WTC11 (cell line): Measurements from ENCODE around the gene PCDHA1. TPM values are rescaled to one million over a fixed set of nuclear protein-coding genes. Genes with fewer than 3 reads are reported as not detected.
"Not testable (repeated sequence)": the region's sequence is repeated elsewhere in the genome, so short reads cannot be mapped to it uniquely, and the experiment has no call there.

ENCODE experiments used
- ATAC-seq: fragments of 200-7000 bp; cut with Tn5 transposase; 2 replicates; pipeline ENCODE4 v1.10.0; 2021; ENCODE audit warnings: mild to moderate bottlenecking, moderate library complexity
- CTCF ChIA-PET: fragments of 300-600 bp; sonication (Branson Sonifier 250); formaldehyde crosslinking; loops from one replicate; lab custom pipeline; 2021; ENCODE audit warnings: antibody characterized with exemption; lab: Charles Lee
- POLR2A ChIA-PET: fragments of 350-600 bp; sonication (Branson Sonifier 250); formaldehyde crosslinking; loops from one replicate; lab custom pipeline; 2021; ENCODE audit warnings: antibody characterized with exemption; lab: Charles Lee
- DNase-seq: peaks from one replicate; pipeline ENCODE4 v3.0.0; 2021; ENCODE audit warnings: low spot score
- H3K27ac Mint-ChIP-seq: 2 replicates; pipeline ENCODE4 v1.8.0; 2021; ENCODE audit warnings: mixed read lengths
- H3K27me3 Mint-ChIP-seq: 2 replicates; pipeline ENCODE4 v1.8.0; 2021; ENCODE audit warnings: low read depth, mild to moderate bottlenecking, moderate library complexity, mixed read lengths
- H3K36me3 Mint-ChIP-seq: 2 replicates; pipeline ENCODE4 v1.8.0; 2021; ENCODE audit warnings: mixed read lengths
- H3K4me1 Mint-ChIP-seq: 2 replicates; pipeline ENCODE4 v1.8.0; 2022; ENCODE audit warnings: mixed read lengths
- H3K4me3 Mint-ChIP-seq: 2 replicates; pipeline ENCODE4 v1.8.0; 2021; ENCODE audit warnings: mild to moderate bottlenecking, moderate library complexity, mixed read lengths
- H3K9me3 Mint-ChIP-seq: 2 replicates; pipeline ENCODE4 v1.8.0; 2021; ENCODE audit warnings: mixed read lengths
- CTCF ChIP-seq: fragments of 200-600 bp; IDR thresholded peaks from 2 replicates; pipeline ENCODE4 v1.8.0; 2022; ENCODE audit warnings: antibody characterized with exemption
- GRHL2 ChIP-seq: fragments of 250-450 bp; sonication (Bioruptor Pico); IDR thresholded peaks from 2 replicates; pipeline ENCODE4 v1.8.0; 2022; ENCODE audit warnings: mild to moderate bottlenecking, moderate library complexity; ENCODE audit not compliant: insufficient replicate concordance, severe bottlenecking
- HMGXB4 ChIP-seq: sonication (generic); formaldehyde crosslinking; IDR thresholded peaks from 2 replicates; pipeline ENCODE4 v1.8.1; 2023; ENCODE audit warnings: mild to moderate bottlenecking, moderate library complexity, missing genetic modification reagents
- NFYB ChIP-seq: sonication (generic); formaldehyde crosslinking; conservative IDR thresholded peaks from 2 replicates; pipeline ENCODE4 v1.8.0; 2022; ENCODE audit warnings: low read depth, missing genetic modification reagents
- NR2C2 ChIP-seq: sonication (generic); formaldehyde crosslinking; IDR thresholded peaks from 2 replicates; pipeline ENCODE4 v1.8.0; 2022; ENCODE audit warnings: mild to moderate bottlenecking, missing genetic modification reagents
- OVOL2 ChIP-seq: fragments of 250-450 bp; sonication (Bioruptor Pico); IDR thresholded peaks from 2 replicates; pipeline ENCODE4 v1.9.0; 2021; ENCODE audit warnings: mild to moderate bottlenecking, borderline replicate concordance
- PRDM15 ChIP-seq: sonication (generic); formaldehyde crosslinking; IDR thresholded peaks from 2 replicates; pipeline ENCODE4 v1.8.0; 2022; ENCODE audit warnings: missing genetic modification reagents
- PREB ChIP-seq: sonication (generic); formaldehyde crosslinking; IDR thresholded peaks from 2 replicates; pipeline ENCODE4 v1.8.1; 2022; ENCODE audit warnings: mild to moderate bottlenecking, missing genetic modification reagents, moderate library complexity, borderline replicate concordance
- TEAD1 ChIP-seq: sonication (generic); formaldehyde crosslinking; IDR thresholded peaks from 2 replicates; pipeline ENCODE4 v1.8.0; 2022; ENCODE audit warnings: mild to moderate bottlenecking, missing genetic modification reagents
- USF2 ChIP-seq: sonication (generic); formaldehyde crosslinking; IDR thresholded peaks from 2 replicates; pipeline ENCODE4 v1.8.1; 2023; ENCODE audit warnings: mild to moderate bottlenecking, missing genetic modification reagents, moderate library complexity
- ZNF219 ChIP-seq: sonication (generic); formaldehyde crosslinking; IDR thresholded peaks from 2 replicates; pipeline ENCODE4 v1.8.0; 2023; ENCODE audit warnings: missing genetic modification reagents, mild to moderate bottlenecking, borderline replicate concordance
- ZNF423 ChIP-seq: fragments of 250-450 bp; sonication (Bioruptor Pico); IDR thresholded peaks from 2 replicates; pipeline ENCODE4 v2.1.2; 2022; ENCODE audit warnings: mild to moderate bottlenecking, moderate library complexity
- ZNF512 ChIP-seq: sonication (generic); formaldehyde crosslinking; IDR thresholded peaks from 2 replicates; pipeline ENCODE4 v1.8.1; 2022; ENCODE audit warnings: missing genetic modification reagents, borderline replicate concordance
- total RNA-seq: library from RNA; stranded (reverse); gene quantifications from 3 replicates; pipeline ENCODE4 v1.2.3, GENCODE V29; 2021

PCDHA1 gene
- total RNA-seq, 1 experiment from 2014 or later = 2.4 TPM

GRCh38 chr5:140842798-140843733, 57.1 kb downstream of the PCDHA1 start (continued):
- TF ChIP-seq ZNF512 (CRISPR knock-in tag) (no peak), ZNF219 (CRISPR knock-in tag) (no peak), GRHL2 (CRISPR knock-in tag) (no peak), TEAD1 (no peak), NR2C2 (CRISPR knock-in tag) (no peak), NFYB (CRISPR knock-in tag) (no peak), ZNF423 (no peak), PRDM15 (no peak), PREB (CRISPR knock-in tag) (no peak), OVOL2 (CRISPR knock-in tag) (no peak)
- TF ChIP-seq, all 79 proteins: peak for 0

GRCh38 chr5:140848139-140849102, 62.5 kb downstream of the PCDHA1 start, which contains the start of gene PCDHA9:
PCDHA9 (plus strand) TSS chr5:140848382; CDS start chr5:140848496, 114 bp downstream.
- H3K4me3 Mint-ChIP-seq = peak within 1 kb of the TSS; percentile 90
- H3K9me3 Mint-ChIP-seq, H3K4me1 Mint-ChIP-seq, H3K27me3 Mint-ChIP-seq, H3K36me3 Mint-ChIP-seq, DNase-seq, POLR2A ChIA-PET, H3K27ac Mint-ChIP-seq: not testable (repeated sequence)
- peak; percentile 49; the same call in 1 of the 2 replicates for TF ChIP-seq HMGXB4 (CRISPR knock-in tag)
- peak; percentile 50 for TF ChIP-seq USF2 (CRISPR knock-in tag)
- peak; percentile 30 for TF ChIP-seq CTCF
- peak; percentile 99 for ATAC-seq
- CTCF ChIA-PET = interaction anchor here (0.6 to 2.4 kb wide), 6 partner anchors 21 to 864 kb away, joined by 3 to 11 read pairs (median 4); partner anchors contain the start of gene PCDHA6
